GM12874 (cell line): ENCODE data around the gene EIF4E2.

ENCODE experiments used
- TF ChIP-seq, protein P1 (sequence below): IDR thresholded peaks from 2 replicates; pipeline ENCODE4 v1.5.1; 2011; ENCODE audit warnings: low read depth, mild to moderate bottlenecking, control low read depth, low read length, moderate library complexity; ENCODE audit not compliant: insufficient read depth

Gene EIF4E2

DNA sequence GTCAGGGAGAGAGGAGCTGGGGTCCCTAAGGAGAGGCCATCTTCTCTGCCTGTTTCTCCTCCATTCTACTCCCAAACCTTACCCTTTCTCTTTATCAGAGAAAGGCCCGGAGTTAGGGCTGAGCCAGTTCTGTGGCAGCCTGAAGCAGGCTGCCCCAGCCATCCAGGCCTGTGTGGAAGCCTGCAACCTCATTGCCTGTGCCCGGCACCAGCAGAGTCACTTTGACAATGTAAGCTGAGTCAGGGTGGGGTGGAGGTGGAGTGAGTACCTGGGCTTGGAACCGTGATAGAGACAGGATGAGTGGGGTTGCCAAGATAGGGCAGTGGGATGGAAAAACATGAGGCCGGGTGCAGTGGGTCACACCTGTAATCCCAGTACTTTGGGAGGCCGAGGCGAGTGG, 5.8 kb upstream of the EIF4E2 start:
- TF ChIP-seq, protein P1, sequence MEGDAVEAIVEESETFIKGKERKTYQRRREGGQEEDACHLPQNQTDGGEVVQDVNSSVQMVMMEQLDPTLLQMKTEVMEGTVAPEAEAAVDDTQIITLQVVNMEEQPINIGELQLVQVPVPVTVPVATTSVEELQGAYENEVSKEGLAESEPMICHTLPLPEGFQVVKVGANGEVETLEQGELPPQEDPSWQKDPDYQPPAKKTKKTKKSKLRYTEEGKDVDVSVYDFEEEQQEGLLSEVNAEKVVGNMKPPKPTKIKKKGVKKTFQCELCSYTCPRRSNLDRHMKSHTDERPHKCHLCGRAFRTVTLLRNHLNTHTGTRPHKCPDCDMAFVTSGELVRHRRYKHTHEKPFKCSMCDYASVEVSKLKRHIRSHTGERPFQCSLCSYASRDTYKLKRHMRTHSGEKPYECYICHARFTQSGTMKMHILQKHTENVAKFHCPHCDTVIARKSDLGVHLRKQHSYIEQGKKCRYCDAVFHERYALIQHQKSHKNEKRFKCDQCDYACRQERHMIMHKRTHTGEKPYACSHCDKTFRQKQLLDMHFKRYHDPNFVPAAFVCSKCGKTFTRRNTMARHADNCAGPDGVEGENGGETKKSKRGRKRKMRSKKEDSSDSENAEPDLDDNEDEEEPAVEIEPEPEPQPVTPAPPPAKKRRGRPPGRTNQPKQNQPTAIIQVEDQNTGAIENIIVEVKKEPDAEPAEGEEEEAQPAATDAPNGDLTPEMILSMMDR, result no peak

DNA sequence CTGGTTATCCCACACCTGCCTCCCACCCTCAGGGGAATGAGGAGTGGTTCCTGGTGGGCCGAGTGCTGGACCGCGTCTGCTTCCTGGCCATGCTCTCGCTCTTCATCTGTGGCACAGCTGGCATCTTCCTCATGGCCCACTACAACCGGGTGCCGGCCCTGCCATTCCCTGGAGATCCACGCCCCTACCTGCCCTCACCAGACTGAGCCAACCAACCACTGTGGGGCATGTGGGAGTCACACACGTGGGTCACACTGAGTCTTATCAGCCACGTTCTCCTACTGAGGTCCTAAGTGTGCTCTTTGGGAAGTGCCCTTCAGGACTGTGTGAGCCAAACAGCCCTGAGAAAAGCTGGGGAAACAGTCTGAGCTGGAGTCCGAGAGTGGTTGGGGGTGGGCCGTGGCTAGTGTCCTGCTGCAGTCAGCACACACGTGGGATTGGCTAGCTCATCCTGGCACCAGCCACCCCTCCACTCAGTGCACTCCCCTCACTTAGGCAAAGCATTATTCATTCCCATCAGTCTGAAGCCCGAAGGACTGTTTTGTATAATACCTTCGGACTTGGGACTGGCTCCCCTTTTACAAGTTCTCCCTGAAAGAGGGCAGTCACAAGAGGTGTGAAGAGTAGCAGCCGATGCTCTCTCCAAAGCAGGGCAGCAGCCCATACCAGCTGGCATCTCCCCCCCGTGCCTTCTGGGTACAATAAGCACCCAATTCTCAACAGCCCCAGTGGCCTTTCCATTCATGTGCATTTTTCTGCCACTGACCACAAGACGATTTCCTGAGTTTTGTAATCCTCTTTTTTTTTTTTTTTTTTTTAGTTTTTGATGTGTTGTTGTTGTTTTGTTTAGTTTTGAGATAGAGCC, 4.7 kb upstream of the EIF4E2 start:
- TF ChIP-seq, protein P1, result no peak

DNA sequence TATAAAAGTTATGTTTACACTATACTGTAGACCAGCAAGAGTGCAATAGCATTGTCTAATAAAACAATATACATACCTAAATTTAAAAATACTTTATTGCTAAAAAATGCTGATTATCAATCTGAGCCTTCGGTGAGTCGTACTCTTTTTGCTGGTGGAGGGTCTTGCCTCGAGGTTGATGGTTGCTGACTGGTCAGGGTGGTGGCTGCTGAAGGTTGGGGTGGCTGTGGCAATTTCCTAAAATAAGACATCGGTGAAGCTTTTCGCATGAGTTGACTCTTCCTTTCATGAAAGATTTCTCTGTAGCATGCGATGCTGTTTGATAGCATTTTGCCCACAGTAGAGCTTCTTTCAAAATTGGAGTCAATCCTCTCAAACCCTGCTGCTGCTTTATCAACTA, 2.5 kb upstream of the EIF4E2 start:
- TF ChIP-seq, protein P1, result no peak

- TF ChIP-seq, protein P1, result no peak
Observed at GRCh38 chr2:232549655-232550353, 685 bp upstream of the EIF4E2 start.

- TF ChIP-seq, protein P1, result no peak
Observed at GRCh38 chr2:232551250-232551638, 755 bp downstream of the EIF4E2 start.

- TF ChIP-seq, protein P1, result no peak
Observed at GRCh38 chr2:232551776-232552175, 1.3 kb downstream of the EIF4E2 start.

- TF ChIP-seq, protein P1, result no peak
Observed at GRCh38 chr2:232556426-232556825, 5.9 kb downstream of the EIF4E2 start.
